DND-41 (cell line): Measurements from ENCODE around the gene SLC24A4.

ENCODE experiments used
- ATAC-seq: fragments of 200-7000 bp; cut with Tn5 transposase; 3 replicates; pipeline ENCODE4 v1.9.1; 2021; ENCODE audit warnings: low read depth; ENCODE audit not compliant: insufficient read depth
- DNase-seq: peaks from one replicate; pipeline ENCODE4 v3.0.0-alpha.2; 2020
- H2AFZ ChIP-seq: 2 replicates; pipeline ENCODE4 v1.6.0; 2012; ENCODE audit warnings: low read depth, low read length
- H3K27ac ChIP-seq: 2 replicates; pipeline ENCODE4 v1.5.1; 2012; ENCODE audit warnings: low read length, inconsistent platforms
- H3K27me3 ChIP-seq: fragments of 200-600 bp; sonication (generic); 2 replicates; pipeline ENCODE4 v1.6.0; 2012; ENCODE audit warnings: low read length, mild to moderate bottlenecking, inconsistent platforms; ENCODE audit not compliant: insufficient read depth, poor library complexity
- H3K36me3 ChIP-seq: 2 replicates; pipeline ENCODE4 v1.5.1; 2012; ENCODE audit warnings: low read length, inconsistent platforms; ENCODE audit not compliant: insufficient read depth
- H3K4me1 ChIP-seq: 2 replicates; pipeline ENCODE4 v1.5.1; 2012; ENCODE audit warnings: mild to moderate bottlenecking, low read length; ENCODE audit not compliant: insufficient read depth
- H3K4me2 ChIP-seq: 2 replicates; pipeline ENCODE4 v1.6.0; 2012; ENCODE audit warnings: mild to moderate bottlenecking, moderate library complexity, low read length, inconsistent platforms; ENCODE audit not compliant: insufficient read depth
- H3K4me3 ChIP-seq, 2 experiments: fragments of 200-600 bp in 1 of 2; shearing (Covaris generic) in 1 of 2; 2 replicates each; pipeline ENCODE4 v1.5.1; 2012 to 2016; ENCODE audit warnings: inconsistent platforms in 2 of 2, low read length in 2 of 2, mild to moderate bottlenecking in 2 of 2, low read depth in 1 of 2, moderate library complexity in 1 of 2
- H3K79me2 ChIP-seq: 2 replicates; pipeline ENCODE4 v1.6.0; 2012; ENCODE audit warnings: low read length, inconsistent platforms; ENCODE audit not compliant: insufficient read depth
- H3K9ac ChIP-seq: 2 replicates; pipeline ENCODE4 v1.6.0; 2012; ENCODE audit warnings: low read depth, mild to moderate bottlenecking, inconsistent platforms, low read length, moderate library complexity
- H3K9me3 ChIP-seq: 2 replicates; pipeline ENCODE4 v1.5.1; 2012; ENCODE audit warnings: low read length, moderate library complexity, mild to moderate bottlenecking, inconsistent platforms; ENCODE audit not compliant: insufficient read depth, severe bottlenecking
- H4K20me1 ChIP-seq: 2 replicates; pipeline ENCODE4 v1.6.0; 2012; ENCODE audit warnings: low read length; ENCODE audit not compliant: insufficient read depth
- EZH2 ChIP-seq: IDR thresholded peaks from 3 replicates; pipeline ENCODE4 v1.6.1; 2012; ENCODE audit warnings: borderline replicate concordance, low read depth, mild to moderate bottlenecking, moderate library complexity, low read length, inconsistent platforms; ENCODE audit not compliant: severe bottlenecking
- TF ChIP-seq, protein P1 (sequence below): IDR thresholded peaks from 2 replicates; pipeline ENCODE4 v1.5.1; 2012; ENCODE audit warnings: borderline replicate concordance, low read length, moderate library complexity, mild to moderate bottlenecking; ENCODE audit not compliant: poor library complexity, severe bottlenecking; ENCODE audit errors: extremely low read depth

SLC24A4 gene

DNA sequence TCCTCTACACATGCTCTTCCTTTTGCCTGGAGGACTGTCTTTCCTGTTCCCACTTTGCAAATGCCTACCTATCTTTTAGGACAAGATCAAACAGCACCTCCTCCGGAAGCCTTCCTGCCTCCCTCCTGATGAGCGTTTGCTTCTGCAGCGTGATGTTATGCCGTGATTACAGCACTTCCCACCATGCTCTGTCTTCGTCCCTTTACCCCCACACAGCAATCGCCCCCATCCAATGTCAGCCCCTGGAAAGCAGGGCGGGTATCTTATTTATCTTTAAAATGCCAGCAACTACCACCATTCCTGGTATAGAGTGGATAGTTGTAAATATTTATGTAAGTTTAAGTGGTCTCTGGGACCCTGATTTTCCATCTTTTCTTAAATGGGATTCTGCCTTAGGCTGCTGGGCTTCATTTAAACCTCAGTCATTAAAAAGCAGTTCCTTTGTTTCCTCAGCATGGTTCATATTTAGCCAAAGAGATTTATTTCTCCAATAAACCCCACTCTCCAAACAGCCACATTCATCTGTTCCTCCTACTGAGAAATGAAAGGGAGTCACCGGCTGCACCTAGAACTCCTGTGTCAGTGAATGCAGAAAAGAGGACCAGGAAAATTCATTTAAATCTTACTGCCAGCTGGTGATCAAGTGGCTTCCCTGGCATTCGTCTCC lies 33.8 kb upstream of the SLC24A4 start:
- Histone ChIP-seq H3K9ac (no peak overlapping the region), H3K4me1 (no peaks in the 10 kb centered on the region), H2AFZ (no peak overlapping the region), H3K36me3 (no peaks in the 10 kb centered on the region), H4K20me1 (no peaks in the 10 kb centered on the region), H3K4me2 (no peak overlapping the region), H3K79me2 (no peaks in the 10 kb centered on the region), H3K27me3 (no peaks in the 10 kb centered on the region), H3K27ac (no peak overlapping the region), H3K4me3 (no peak overlapping the region), H3K9me3 (no peaks in the 10 kb centered on the region)
- ATAC-seq, result no peak
- TF ChIP-seq, protein P1, sequence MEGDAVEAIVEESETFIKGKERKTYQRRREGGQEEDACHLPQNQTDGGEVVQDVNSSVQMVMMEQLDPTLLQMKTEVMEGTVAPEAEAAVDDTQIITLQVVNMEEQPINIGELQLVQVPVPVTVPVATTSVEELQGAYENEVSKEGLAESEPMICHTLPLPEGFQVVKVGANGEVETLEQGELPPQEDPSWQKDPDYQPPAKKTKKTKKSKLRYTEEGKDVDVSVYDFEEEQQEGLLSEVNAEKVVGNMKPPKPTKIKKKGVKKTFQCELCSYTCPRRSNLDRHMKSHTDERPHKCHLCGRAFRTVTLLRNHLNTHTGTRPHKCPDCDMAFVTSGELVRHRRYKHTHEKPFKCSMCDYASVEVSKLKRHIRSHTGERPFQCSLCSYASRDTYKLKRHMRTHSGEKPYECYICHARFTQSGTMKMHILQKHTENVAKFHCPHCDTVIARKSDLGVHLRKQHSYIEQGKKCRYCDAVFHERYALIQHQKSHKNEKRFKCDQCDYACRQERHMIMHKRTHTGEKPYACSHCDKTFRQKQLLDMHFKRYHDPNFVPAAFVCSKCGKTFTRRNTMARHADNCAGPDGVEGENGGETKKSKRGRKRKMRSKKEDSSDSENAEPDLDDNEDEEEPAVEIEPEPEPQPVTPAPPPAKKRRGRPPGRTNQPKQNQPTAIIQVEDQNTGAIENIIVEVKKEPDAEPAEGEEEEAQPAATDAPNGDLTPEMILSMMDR, result no peak
- TF ChIP-seq EZH2, result no peak
- no peak for DNase-seq

- H3K4me2 ChIP-seq, result no peak overlapping the region
- no peaks in the 10 kb centered on the region for H3K36me3 ChIP-seq
- H3K9me3 ChIP-seq, result no peaks in the 10 kb centered on the region
- no peak overlapping the region for H3K4me3 ChIP-seq
- H3K4me1 ChIP-seq, result no peaks in the 10 kb centered on the region
- ATAC-seq (no peak), DNase-seq (no peak)
- H3K27ac ChIP-seq, result no peak overlapping the region
- no peaks in the 10 kb centered on the region for H3K27me3 ChIP-seq
- no peak overlapping the region for H2AFZ ChIP-seq
- no peaks in the 10 kb centered on the region for H3K79me2 ChIP-seq
- H4K20me1 ChIP-seq, result no peaks in the 10 kb centered on the region
- TF ChIP-seq, protein P1, result no peak
- TF ChIP-seq EZH2, result no peak
- H3K9ac ChIP-seq, result no peak overlapping the region
Observed at GRCh38 chr14:92292673-92293072, 30.3 kb upstream of the SLC24A4 start.

DNA sequence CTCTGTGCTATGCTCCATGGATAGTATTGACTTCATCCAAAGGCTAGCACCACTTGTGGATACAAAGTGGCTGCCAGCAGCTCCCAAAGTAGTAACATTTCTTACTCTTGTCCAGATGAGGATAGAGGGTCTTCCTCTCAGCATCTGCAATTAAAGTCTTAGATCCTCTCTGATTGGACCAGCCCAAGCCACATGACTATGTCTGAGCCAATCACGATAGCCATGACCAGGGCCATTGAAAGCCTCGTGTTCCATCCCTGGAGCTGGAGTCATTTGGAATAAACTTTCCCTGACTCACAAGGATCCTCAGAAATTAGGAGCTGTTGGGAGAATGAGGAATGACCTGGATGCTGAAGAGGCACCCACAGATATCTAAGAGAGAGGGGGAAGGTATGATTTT lies 28.5 kb upstream of the SLC24A4 start:
- no peak for DNase-seq
- TF ChIP-seq, protein P1, result no peak
- no peak for TF ChIP-seq EZH2
- Histone ChIP-seq H2AFZ (no peak overlapping the region), H3K27ac (no peak overlapping the region), H3K4me1 (no peaks in the 10 kb centered on the region), H3K9ac (no peak overlapping the region), H3K27me3 (peaks cover 3% of the 10 kb centered on the region), H3K36me3 (no peaks in the 10 kb centered on the region), H4K20me1 (no peaks in the 10 kb centered on the region), H3K79me2 (no peaks in the 10 kb centered on the region), H3K4me2 (no peak overlapping the region), H3K4me3 (no peak overlapping the region), H3K9me3 (no peaks in the 10 kb centered on the region)
- ATAC-seq, result no peak
